HepG2 (cell line): ENCODE measurements around the gene LILRB5. TPM values are rescaled to one million over a fixed set of nuclear protein-coding genes. Genes with fewer than 3 reads are reported as not detected.

Experiments used
- ATF7-NPFF ChIP-seq: sonication (generic); formaldehyde crosslinking; IDR thresholded peaks from 2 replicates; pipeline ENCODE4 v1.8.1; 2023; ENCODE audit warnings: mild to moderate bottlenecking, low read depth, missing genetic modification reagents, moderate library complexity
- CHD4 ChIP-seq: fragments of 200-600 bp; sonication (generic); IDR thresholded peaks from 2 replicates; pipeline ENCODE4 v1.7.0; 2017; ENCODE audit warnings: mild to moderate bottlenecking, low read length, borderline replicate concordance
- EED ChIP-seq: sonication (generic); formaldehyde crosslinking; IDR thresholded peaks from 2 replicates; pipeline ENCODE4 v1.5.0; 2020; ENCODE audit warnings: mild to moderate bottlenecking, missing genetic modification reagents
- FIP1L1 ChIP-seq: fragments of 200-400 bp; formaldehyde crosslinking; IDR thresholded peaks from 2 replicates; pipeline ENCODE4 v1.6.1; 2018; ENCODE audit warnings: low read depth, mild to moderate bottlenecking, low read length, moderate library complexity, borderline replicate concordance; ENCODE audit not compliant: insufficient read depth
- LCORL ChIP-seq, 2 experiments: fragments of 450-650 bp in 1 of 2; sonication (generic) in 1 of 2; formaldehyde crosslinking in 1 of 2; IDR thresholded peaks; 2 replicates each; pipeline versions ENCODE4 v1.5.0 to v1.6.1; 2017 to 2020; ENCODE audit warnings: antibody characterized with exemption in 1 of 2, missing genetic modification reagents in 1 of 2
- MXD4 ChIP-seq: IDR thresholded peaks from 2 replicates; pipeline ENCODE4 v1.6.1; 2016; ENCODE audit warnings: mild to moderate bottlenecking, missing biosample characterization, missing genetic modification reagents
- RARA ChIP-seq: IDR thresholded peaks from 2 replicates; pipeline ENCODE4 v1.6.1; 2016; ENCODE audit warnings: missing genetic modification reagents, missing compliant biosample characterization
- SOX6 ChIP-seq, 2 experiments: fragments of 450-650 bp in 1 of 2; sonication (generic) in 1 of 2; formaldehyde crosslinking in 1 of 2; IDR thresholded peaks; 2 replicates each; pipeline versions ENCODE4 v1.4.0 to v1.6.1; 2017 to 2020; ENCODE audit warnings: antibody characterized with exemption in 1 of 2, mild to moderate bottlenecking in 1 of 2, missing genetic modification reagents in 1 of 2
- SRSF9 ChIP-seq: fragments of 200-400 bp; formaldehyde crosslinking; IDR thresholded peaks from 2 replicates; pipeline ENCODE4 v1.6.1; 2018; ENCODE audit warnings: borderline replicate concordance, mild to moderate bottlenecking, low read depth, low read length; ENCODE audit not compliant: insufficient read depth, poor library complexity, severe bottlenecking
- STAG1 ChIP-seq: sonication (generic); formaldehyde crosslinking; IDR thresholded peaks from 2 replicates; pipeline ENCODE4 v1.4.0; 2020; ENCODE audit warnings: missing genetic modification reagents
- TAF15 ChIP-seq: fragments of 200-400 bp; formaldehyde crosslinking; IDR thresholded peaks from one replicate; pipeline ENCODE4 v1.6.1; 2018; ENCODE audit warnings: mild to moderate bottlenecking, low read depth, low read length; ENCODE audit not compliant: poor library complexity, severe bottlenecking
- ZNF101 ChIP-seq: sonication (generic); formaldehyde crosslinking; IDR thresholded peaks from 2 replicates; pipeline ENCODE4 v1.4.0; 2020; ENCODE audit warnings: mild to moderate bottlenecking, low read depth, missing genetic modification reagents, borderline replicate concordance
- ZNF256 ChIP-seq: sonication (generic); formaldehyde crosslinking; conservative IDR thresholded peaks from 2 replicates; pipeline ENCODE4 v1.4.0; 2020; ENCODE audit warnings: missing genetic modification reagents
- ZNF562 ChIP-seq: sonication (generic); formaldehyde crosslinking; IDR thresholded peaks from 2 replicates; pipeline ENCODE4 v1.8.0; 2022; ENCODE audit warnings: missing genetic modification reagents, borderline replicate concordance
- ZNF790 ChIP-seq: sonication (generic); formaldehyde crosslinking; IDR thresholded peaks from 2 replicates; pipeline ENCODE4 v1.8.0; 2022; ENCODE audit warnings: missing genetic modification reagents, mild to moderate bottlenecking, borderline replicate concordance
- ZSCAN29 ChIP-seq: sonication (generic); formaldehyde crosslinking; conservative IDR thresholded peaks from 2 replicates; pipeline ENCODE4 v1.4.0; 2020; ENCODE audit warnings: mild to moderate bottlenecking, missing genetic modification reagents
- polyA plus RNA-seq, 8 experiments: library from polyadenylated mRNA; depleted of rRNA in 3 of 8; stranded (reverse) in 7 of 8; unstranded in 1 of 8; fragments of >200 nt; fragmentation: Illumina TruSeq in 4 of 8; extraction: Trizol in 4 of 8; gene quantifications; 2 replicates each; pipeline versions ENCODE4 v1.2.1 to v1.2.3, GENCODE V29; 2011 to 2016; ENCODE audit warnings: low read depth in 4 of 8, missing spikeins in 1 of 8, mixed read lengths in 1 of 8; ENCODE audit not compliant: insufficient read depth in 1 of 8
- total RNA-seq, 5 experiments: library from RNA; depleted of rRNA; stranded (reverse); fragments of >200 nt; fragmentation: Illumina TruSeq; extraction: Trizol; gene quantifications; 2 replicates each; pipeline ENCODE4 v1.2.3, GENCODE V29; 2016; ENCODE audit warnings: low read depth in 1 of 5
- TF ChIP-seq, protein P1 (sequence below), 2 experiments: IDR thresholded peaks; 2 replicates each; pipeline ENCODE4 v1.6.1; 2011 to 2012; ENCODE audit warnings: low read length in 2 of 2, borderline replicate concordance in 1 of 2, low read depth in 1 of 2, mild to moderate bottlenecking in 1 of 2, moderate library complexity in 1 of 2
- TF ChIP-seq, protein P2 (sequence below): sonication (generic); formaldehyde crosslinking; IDR thresholded peaks from 2 replicates; pipeline ENCODE4 v1.5.1; 2020; ENCODE audit warnings: missing genetic modification reagents, mild to moderate bottlenecking, borderline replicate concordance
- TF ChIP-seq, protein P3 (sequence below): sonication (generic); formaldehyde crosslinking; conservative IDR thresholded peaks from 2 replicates; pipeline ENCODE4 v1.4.0; 2020; ENCODE audit warnings: missing genetic modification reagents
- TF ChIP-seq, protein P4 (sequence below): sonication (generic); formaldehyde crosslinking; IDR thresholded peaks from 2 replicates; pipeline ENCODE4 v1.9.0; 2021; ENCODE audit warnings: missing genetic modification reagents, borderline replicate concordance

The LILRB5 gene
- total and polyA plus RNA-seq, 2 of the 13 experiments (the other 11 are each of a cell fraction or from before 2014, with no cell fraction given): not detected

DNA sequence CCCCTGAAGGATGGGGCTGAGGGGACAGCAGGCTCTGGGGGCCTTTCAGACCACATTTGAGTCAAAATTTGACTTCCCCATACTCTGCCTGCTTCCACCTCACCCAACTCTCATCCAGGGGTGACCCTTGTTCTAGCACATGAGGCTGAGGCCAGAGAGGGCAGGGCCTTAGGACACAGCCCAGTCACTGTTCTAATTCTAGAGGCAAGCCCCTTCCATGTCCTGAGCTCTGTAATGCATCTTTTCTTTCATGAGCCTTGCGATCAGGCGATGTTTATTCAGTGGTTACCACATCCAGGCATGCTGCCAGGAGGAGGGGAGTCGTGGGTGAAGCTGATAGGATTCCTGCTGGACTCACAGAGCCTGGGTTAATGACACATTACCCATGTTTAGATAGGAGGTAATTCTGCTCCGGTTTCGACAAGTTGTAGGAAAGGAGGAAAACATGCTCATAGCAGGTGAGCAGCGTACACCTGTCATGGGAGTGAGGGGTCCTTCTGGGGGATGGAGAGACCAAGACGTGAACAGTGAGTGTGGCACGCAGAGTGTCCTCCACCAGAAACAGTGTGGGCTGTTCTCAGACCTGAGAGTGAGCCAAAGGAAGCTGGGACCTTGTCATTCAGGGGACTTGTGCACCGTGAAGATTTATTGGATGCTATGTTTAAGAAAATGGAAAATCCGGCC is 47.1 kb downstream of the LILRB5 start (continued):
- TF ChIP-seq, protein P1, sequence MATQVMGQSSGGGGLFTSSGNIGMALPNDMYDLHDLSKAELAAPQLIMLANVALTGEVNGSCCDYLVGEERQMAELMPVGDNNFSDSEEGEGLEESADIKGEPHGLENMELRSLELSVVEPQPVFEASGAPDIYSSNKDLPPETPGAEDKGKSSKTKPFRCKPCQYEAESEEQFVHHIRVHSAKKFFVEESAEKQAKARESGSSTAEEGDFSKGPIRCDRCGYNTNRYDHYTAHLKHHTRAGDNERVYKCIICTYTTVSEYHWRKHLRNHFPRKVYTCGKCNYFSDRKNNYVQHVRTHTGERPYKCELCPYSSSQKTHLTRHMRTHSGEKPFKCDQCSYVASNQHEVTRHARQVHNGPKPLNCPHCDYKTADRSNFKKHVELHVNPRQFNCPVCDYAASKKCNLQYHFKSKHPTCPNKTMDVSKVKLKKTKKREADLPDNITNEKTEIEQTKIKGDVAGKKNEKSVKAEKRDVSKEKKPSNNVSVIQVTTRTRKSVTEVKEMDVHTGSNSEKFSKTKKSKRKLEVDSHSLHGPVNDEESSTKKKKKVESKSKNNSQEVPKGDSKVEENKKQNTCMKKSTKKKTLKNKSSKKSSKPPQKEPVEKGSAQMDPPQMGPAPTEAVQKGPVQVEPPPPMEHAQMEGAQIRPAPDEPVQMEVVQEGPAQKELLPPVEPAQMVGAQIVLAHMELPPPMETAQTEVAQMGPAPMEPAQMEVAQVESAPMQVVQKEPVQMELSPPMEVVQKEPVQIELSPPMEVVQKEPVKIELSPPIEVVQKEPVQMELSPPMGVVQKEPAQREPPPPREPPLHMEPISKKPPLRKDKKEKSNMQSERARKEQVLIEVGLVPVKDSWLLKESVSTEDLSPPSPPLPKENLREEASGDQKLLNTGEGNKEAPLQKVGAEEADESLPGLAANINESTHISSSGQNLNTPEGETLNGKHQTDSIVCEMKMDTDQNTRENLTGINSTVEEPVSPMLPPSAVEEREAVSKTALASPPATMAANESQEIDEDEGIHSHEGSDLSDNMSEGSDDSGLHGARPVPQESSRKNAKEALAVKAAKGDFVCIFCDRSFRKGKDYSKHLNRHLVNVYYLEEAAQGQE (IDR thresholded peaks at IDR 0.05; ENCODE audit: borderline replicate concordance in 1 of 2, low read depth in 1 of 2, low read length in 2 of 2): no peak
- TF ChIP-seq MXD4 (CRISPR knock-in tag): peak; percentile 39; the same call in 1 of the 2 replicates
- no peak for TF ChIP-seq ZNF101 (CRISPR knock-in tag)
- no peak for TF ChIP-seq SOX6 (IDR thresholded peaks at IDR 0.05)
- peak; percentile 72; the same call in 1 of the 2 replicates for TF ChIP-seq SOX6 (CRISPR knock-in tag; IDR thresholded peaks at IDR 0.05)
- TF ChIP-seq, protein P2, sequence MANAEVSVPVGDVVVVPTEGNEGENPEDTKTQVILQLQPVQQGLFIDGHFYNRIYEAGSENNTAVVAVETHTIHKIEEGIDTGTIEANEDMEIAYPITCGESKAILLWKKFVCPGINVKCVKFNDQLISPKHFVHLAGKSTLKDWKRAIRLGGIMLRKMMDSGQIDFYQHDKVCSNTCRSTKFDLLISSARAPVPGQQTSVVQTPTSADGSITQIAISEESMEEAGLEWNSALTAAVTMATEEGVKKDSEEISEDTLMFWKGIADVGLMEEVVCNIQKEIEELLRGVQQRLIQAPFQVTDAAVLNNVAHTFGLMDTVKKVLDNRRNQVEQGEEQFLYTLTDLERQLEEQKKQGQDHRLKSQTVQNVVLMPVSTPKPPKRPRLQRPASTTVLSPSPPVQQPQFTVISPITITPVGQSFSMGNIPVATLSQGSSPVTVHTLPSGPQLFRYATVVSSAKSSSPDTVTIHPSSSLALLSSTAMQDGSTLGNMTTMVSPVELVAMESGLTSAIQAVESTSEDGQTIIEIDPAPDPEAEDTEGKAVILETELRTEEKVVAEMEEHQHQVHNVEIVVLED (CRISPR knock-in tag): no peak
- no peak for TF ChIP-seq STAG1 (CRISPR knock-in tag)
- TF ChIP-seq EED (CRISPR knock-in tag): no peak
- TF ChIP-seq, protein P3, sequence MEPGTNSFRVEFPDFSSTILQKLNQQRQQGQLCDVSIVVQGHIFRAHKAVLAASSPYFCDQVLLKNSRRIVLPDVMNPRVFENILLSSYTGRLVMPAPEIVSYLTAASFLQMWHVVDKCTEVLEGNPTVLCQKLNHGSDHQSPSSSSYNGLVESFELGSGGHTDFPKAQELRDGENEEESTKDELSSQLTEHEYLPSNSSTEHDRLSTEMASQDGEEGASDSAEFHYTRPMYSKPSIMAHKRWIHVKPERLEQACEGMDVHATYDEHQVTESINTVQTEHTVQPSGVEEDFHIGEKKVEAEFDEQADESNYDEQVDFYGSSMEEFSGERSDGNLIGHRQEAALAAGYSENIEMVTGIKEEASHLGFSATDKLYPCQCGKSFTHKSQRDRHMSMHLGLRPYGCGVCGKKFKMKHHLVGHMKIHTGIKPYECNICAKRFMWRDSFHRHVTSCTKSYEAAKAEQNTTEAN: no peak
- TF ChIP-seq LCORL (IDR thresholded peaks at IDR 0.05): no peak
- 0 out of 2 replicates have a peak, but pooled peaks have one; percentile 50 for TF ChIP-seq LCORL (CRISPR knock-in tag; IDR thresholded peaks at IDR 0.05)
- no peak for TF ChIP-seq ZNF562 (CRISPR knock-in tag)
- no peak for TF ChIP-seq ZNF790 (CRISPR knock-in tag)
- no peak for TF ChIP-seq TAF15
- TF ChIP-seq FIP1L1: no peak
- TF ChIP-seq ATF7-NPFF (CRISPR knock-in tag): no peak
- no peak for TF ChIP-seq ZNF256 (CRISPR knock-in tag)
- peak; percentile 90 for TF ChIP-seq RARA (CRISPR knock-in tag)
- no peak for TF ChIP-seq SRSF9
- no peak; the same call in 1 of the 2 replicates for TF ChIP-seq CHD4
- TF ChIP-seq, protein P4, sequence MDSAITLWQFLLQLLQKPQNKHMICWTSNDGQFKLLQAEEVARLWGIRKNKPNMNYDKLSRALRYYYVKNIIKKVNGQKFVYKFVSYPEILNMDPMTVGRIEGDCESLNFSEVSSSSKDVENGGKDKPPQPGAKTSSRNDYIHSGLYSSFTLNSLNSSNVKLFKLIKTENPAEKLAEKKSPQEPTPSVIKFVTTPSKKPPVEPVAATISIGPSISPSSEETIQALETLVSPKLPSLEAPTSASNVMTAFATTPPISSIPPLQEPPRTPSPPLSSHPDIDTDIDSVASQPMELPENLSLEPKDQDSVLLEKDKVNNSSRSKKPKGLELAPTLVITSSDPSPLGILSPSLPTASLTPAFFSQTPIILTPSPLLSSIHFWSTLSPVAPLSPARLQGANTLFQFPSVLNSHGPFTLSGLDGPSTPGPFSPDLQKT: no peak
- TF ChIP-seq ZSCAN29 (CRISPR knock-in tag): 0 out of 2 replicates have a peak, but pooled peaks have one; percentile 85
